Neural progenitor cell (in vitro differentiated cells): ENCODE measurements around the gene IL16. TPM values are rescaled to one million over a fixed set of nuclear protein-coding genes. Genes with fewer than 3 reads are reported as not detected.
"Not testable (repeated sequence)": the region's sequence is repeated elsewhere in the genome, so short reads cannot be mapped to it uniquely, and the experiment has no call there.

Source experiments
- DNase-seq: peaks from one replicate; pipeline ENCODE4 v3.0.0-alpha.2; 2016; ENCODE audit warnings: low spot score
- H2AFZ ChIP-seq: fragments of 200-600 bp; sonication (generic); replicated peaks from 2 replicates; pipeline ENCODE4 v1.6.1; 2016; ENCODE audit warnings: antibody characterized with exemption
- H3F3A ChIP-seq: fragments of 200-600 bp; sonication (generic); 2 replicates; pipeline ENCODE4 v1.6.1; 2016; ENCODE audit warnings: antibody characterized with exemption, low read depth
- H3K27ac ChIP-seq: fragments of 200-600 bp; sonication (generic); 2 replicates; pipeline ENCODE4 v1.5.1; 2016; ENCODE audit warnings: mild to moderate bottlenecking
- H3K27me3 ChIP-seq: fragments of 200-600 bp; sonication (generic); 2 replicates; pipeline ENCODE4 v1.6.1; 2016; ENCODE audit warnings: mild to moderate bottlenecking, moderate library complexity
- H3K36me3 ChIP-seq: fragments of 200-600 bp; sonication (generic); 2 replicates; pipeline ENCODE4 v1.5.1; 2016
- H3K4me1 ChIP-seq: fragments of 200-600 bp; sonication (generic); 2 replicates; pipeline ENCODE4 v1.6.1; 2016; ENCODE audit warnings: mixed run types
- H3K4me2 ChIP-seq: fragments of 200-600 bp; sonication (generic); 2 replicates; pipeline ENCODE4 v1.6.1; 2016
- H3K4me3 ChIP-seq: fragments of 200-600 bp; sonication (generic); 2 replicates; pipeline ENCODE4 v1.5.1; 2016
- H3K79me2 ChIP-seq: fragments of 200-600 bp; sonication (generic); 2 replicates; pipeline ENCODE4 v1.6.1; 2016; ENCODE audit warnings: low read depth
- H3K9ac ChIP-seq: fragments of 200-600 bp; sonication (generic); 2 replicates; pipeline ENCODE4 v1.6.1; 2016
- H3K9me3 ChIP-seq: fragments of 200-600 bp; sonication (generic); 2 replicates; pipeline ENCODE4 v1.5.1; 2016; ENCODE audit warnings: low read depth
- H4K20me1 ChIP-seq: fragments of 200-600 bp; sonication (generic); 2 replicates; pipeline ENCODE4 v1.6.1; 2016; ENCODE audit warnings: low read depth
- H3K27ac Mint-ChIP-seq: 3 replicates; pipeline ENCODE4 v1.8.0; 2021; ENCODE audit warnings: mixed read lengths
- H3K27me3 Mint-ChIP-seq: 2 replicates; pipeline ENCODE4 v1.8.0; 2022; ENCODE audit warnings: low read depth, mild to moderate bottlenecking, inconsistent platforms, moderate library complexity, mixed read lengths; ENCODE audit not compliant: insufficient read depth
- H3K36me3 Mint-ChIP-seq: 3 replicates; pipeline ENCODE4 v1.8.0; 2021; ENCODE audit warnings: mixed read lengths
- H3K4me1 Mint-ChIP-seq: 3 replicates; pipeline ENCODE4 v1.8.0; 2021; ENCODE audit warnings: mixed read lengths
- H3K4me3 Mint-ChIP-seq: 3 replicates; pipeline ENCODE4 v1.8.0; 2021; ENCODE audit warnings: mild to moderate bottlenecking, moderate library complexity, mixed read lengths
- H3K9me3 Mint-ChIP-seq: 3 replicates; pipeline ENCODE4 v1.8.0; 2020; ENCODE audit warnings: mixed read lengths
- CTCF ChIP-seq: fragments of 200-600 bp; sonication (generic); IDR thresholded peaks from 2 replicates; pipeline ENCODE4 v1.5.1; 2017; ENCODE audit warnings: antibody characterized with exemption, mild to moderate bottlenecking
- EZH2 ChIP-seq: fragments of 200-600 bp; sonication (generic); IDR thresholded peaks from 2 replicates; pipeline ENCODE4 v1.6.1; 2017; ENCODE audit warnings: antibody characterized with exemption, mild to moderate bottlenecking, moderate library complexity
- EZH2phosphoT487 ChIP-seq: fragments of 200-600 bp; sonication (generic); IDR thresholded peaks from 2 replicates; pipeline ENCODE4 v1.6.1; 2017; ENCODE audit warnings: antibody characterized with exemption
- total RNA-seq: library from RNA; depleted of rRNA; stranded (reverse); fragments of >200 nt; gene quantifications from 2 replicates; pipeline ENCODE4 v1.2.3, GENCODE V29; 2015; ENCODE audit warnings: low replicate concordance

The IL16 gene
- total RNA-seq, 1 donor from 2014 or later: not detected

GRCh38 chr15:81330366-81331090, 133.8 kb downstream of the IL16 start:
- Mint-ChIP-seq H3K27me3 (peaks cover 4% of the 10 kb centered on the region), H3K27ac (no peak overlapping the region), H3K36me3 (no peaks in the 10 kb centered on the region), H3K4me1 (no peaks in the 10 kb centered on the region), H3K9me3 (no peaks in the 10 kb centered on the region), H3K4me3 (no peak overlapping the region)
- Histone ChIP-seq H2AFZ (no peak overlapping the region), H3K4me3 (no peak overlapping the region), H3K9ac (no peak overlapping the region), H3K9me3 (no peaks in the 10 kb centered on the region), H3F3A (no peaks in the 10 kb centered on the region), H3K4me2 (no peak overlapping the region), H3K4me1 (no peaks in the 10 kb centered on the region), H4K20me1 (no peaks in the 10 kb centered on the region), H3K36me3 (no peaks in the 10 kb centered on the region), H3K79me2 (no peaks in the 10 kb centered on the region), H3K27me3 (peaks cover 1% of the 10 kb centered on the region), H3K27ac (no peak overlapping the region)
- no peak for DNase-seq
- no peak for TF ChIP-seq EZH2
- no peak for TF ChIP-seq CTCF
- TF ChIP-seq EZH2phosphoT487: no peak

GRCh38 chr15:81331141-81331540, 134.5 kb downstream of the IL16 start:
- not testable (repeated sequence) for H3K36me3 ChIP-seq, H3K9me3 Mint-ChIP-seq, H3K27me3 Mint-ChIP-seq, DNase-seq, H3K9me3 ChIP-seq, H3K4me2 ChIP-seq, H3K27ac ChIP-seq, H3K4me3 Mint-ChIP-seq, H3K36me3 Mint-ChIP-seq, H3K4me1 Mint-ChIP-seq, H3F3A ChIP-seq, H3K4me1 ChIP-seq, H4K20me1 ChIP-seq, H3K27me3 ChIP-seq, H3K9ac ChIP-seq, H3K27ac Mint-ChIP-seq, H2AFZ ChIP-seq, H3K79me2 ChIP-seq, H3K4me3 ChIP-seq

- H3K27ac ChIP-seq: no peak overlapping the region
- no peak overlapping the region for H3K4me2 ChIP-seq
- Mint-ChIP-seq H3K27ac (no peak overlapping the region), H3K4me3 (no peak overlapping the region), H3K4me1 (no peaks in the 10 kb centered on the region), H3K9me3 (no peaks in the 10 kb centered on the region), H3K36me3 (no peaks in the 10 kb centered on the region), H3K27me3 (peaks cover 4% of the 10 kb centered on the region)
- no peaks in the 10 kb centered on the region for H3K27me3 ChIP-seq
- no peak for DNase-seq
- H3K4me3 ChIP-seq: no peak overlapping the region
- no peaks in the 10 kb centered on the region for H3K36me3 ChIP-seq
- TF ChIP-seq CTCF: no peak
- TF ChIP-seq EZH2: no peak
- TF ChIP-seq EZH2phosphoT487: no peak
- no peaks in the 10 kb centered on the region for H3K79me2 ChIP-seq
- H3K4me1 ChIP-seq: no peaks in the 10 kb centered on the region
- H3K9ac ChIP-seq: no peak overlapping the region
- H3F3A ChIP-seq: no peaks in the 10 kb centered on the region
- no peaks in the 10 kb centered on the region for H4K20me1 ChIP-seq
- no peak overlapping the region for H2AFZ ChIP-seq
- no peaks in the 10 kb centered on the region for H3K9me3 ChIP-seq
Measured at GRCh38 chr15:81331600-81331999, 134.9 kb downstream of the IL16 start.

GRCh38 chr15:81332326-81332725, 135.6 kb downstream of the IL16 start:
- Mint-ChIP-seq H3K36me3 (no peaks in the 10 kb centered on the region), H3K27me3 (peaks cover 4% of the 10 kb centered on the region), H3K27ac (no peak overlapping the region), H3K4me3 (no peak overlapping the region), H3K4me1 (no peaks in the 10 kb centered on the region), H3K9me3 (no peaks in the 10 kb centered on the region)
- Histone ChIP-seq H3K9me3 (no peaks in the 10 kb centered on the region), H2AFZ (no peak overlapping the region), H3F3A (no peaks in the 10 kb centered on the region), H3K4me1 (no peaks in the 10 kb centered on the region), H3K9ac (no peak overlapping the region), H3K27me3 (no peaks in the 10 kb centered on the region), H3K4me3 (no peak overlapping the region), H3K79me2 (no peaks in the 10 kb centered on the region), H4K20me1 (no peaks in the 10 kb centered on the region), H3K36me3 (no peaks in the 10 kb centered on the region), H3K27ac (no peak overlapping the region), H3K4me2 (no peak overlapping the region)
- DNase-seq: no peak
- TF ChIP-seq EZH2phosphoT487: no peak
- TF ChIP-seq CTCF: no peak
- no peak for TF ChIP-seq EZH2
